Loucy (cell line): ENCODE data around the gene PTPRC.

ENCODE experiments used
- CTCF ChIP-seq: fragments of 200-600 bp; sonication (generic); conservative IDR thresholded peaks from 2 replicates; pipeline ENCODE4 v1.5.1; 2014; ENCODE audit warnings: mild to moderate bottlenecking, antibody characterized with exemption, low read length
- EZH2phosphoT487 ChIP-seq: fragments of 200-600 bp; IDR thresholded peaks from 2 replicates; pipeline ENCODE4 v1.6.1; 2018; ENCODE audit warnings: antibody characterized with exemption, mild to moderate bottlenecking, moderate library complexity, borderline replicate concordance

- TF ChIP-seq CTCF (no peak), EZH2phosphoT487 (no peak)
These were observed 102.9 kb downstream of the PTPRC start for GRCh38 chr1:198741744-198742143.
